ENCODE results near the gene CEP55.
"Not testable (repeated sequence)": the region's sequence is repeated elsewhere in the genome, so short reads cannot be mapped to it uniquely, and the experiment has no call there.

Gene CEP55

GRCh38 chr10:93496322-93497041, at the start of gene CEP55:
CEP55 (plus strand) TSS chr10:93496612; CDS start chr10:93500052, 3,440 bp downstream.
- peak; percentile 93 to 94 for DNase-seq

GRCh38 chr10:93447019-93447418, 49.4 kb upstream of the CEP55 start:
- no peak for DNase-seq

- DNase-seq: no peak
Observed at GRCh38 chr10:93447970-93448369, 48.4 kb upstream of the CEP55 start.

DNA sequence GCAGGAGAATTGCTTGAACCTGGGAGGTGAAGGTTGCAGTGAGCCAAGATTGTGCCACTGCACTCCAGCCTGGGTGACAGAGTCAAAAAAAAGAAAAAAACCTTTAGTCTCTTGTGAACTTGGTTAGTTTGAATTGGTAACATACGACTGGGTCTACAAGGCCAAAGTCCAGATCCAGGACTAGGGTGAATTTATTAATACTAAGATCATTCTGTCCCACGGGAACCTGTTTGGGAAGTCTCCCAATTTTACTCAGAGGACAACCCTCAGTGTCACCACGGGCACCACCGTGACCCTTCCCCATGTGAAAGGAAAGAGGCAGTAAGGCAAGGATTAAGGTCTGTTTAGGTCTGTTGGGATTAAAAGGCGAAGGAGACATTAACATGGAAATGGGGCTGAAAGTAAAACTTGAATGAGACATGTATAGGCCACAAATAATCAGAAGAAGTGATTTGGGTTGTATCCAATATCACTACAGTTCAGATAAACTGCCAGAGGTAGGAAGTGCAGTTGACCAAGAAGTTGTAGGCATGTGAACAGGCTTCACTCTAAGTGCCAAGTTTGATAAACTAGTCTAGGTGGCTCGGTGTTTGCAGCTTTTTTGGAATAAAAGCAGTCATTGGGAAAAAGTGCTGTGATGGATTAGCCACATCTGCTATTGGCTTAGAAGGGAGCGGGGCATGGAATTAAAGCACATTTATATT, 45.0 kb upstream of the CEP55 start:
- no peak for DNase-seq

GRCh38 chr10:93452143-93452542, 44.3 kb upstream of the CEP55 start:
- DNase-seq: no peak

DNA sequence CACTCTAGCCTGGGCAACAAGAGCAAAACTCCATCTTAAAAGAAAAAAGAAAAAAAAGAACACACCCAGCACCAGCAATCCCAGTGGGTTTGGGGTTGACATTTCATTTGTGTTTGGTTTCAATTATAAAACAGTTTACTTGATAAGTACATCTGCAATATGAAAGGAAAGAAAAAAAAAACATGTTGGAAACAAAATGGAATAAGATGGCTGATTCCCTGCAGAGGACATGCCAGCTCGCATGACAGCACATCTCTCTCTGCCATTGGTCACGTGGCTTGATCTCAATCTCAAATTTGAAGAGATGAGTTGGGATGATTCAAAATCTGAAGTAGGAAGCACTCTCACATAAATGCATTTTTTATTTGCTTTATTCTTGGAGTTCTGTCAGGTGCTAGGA, 42.3 kb upstream of the CEP55 start:
- DNase-seq: no peak

DNA sequence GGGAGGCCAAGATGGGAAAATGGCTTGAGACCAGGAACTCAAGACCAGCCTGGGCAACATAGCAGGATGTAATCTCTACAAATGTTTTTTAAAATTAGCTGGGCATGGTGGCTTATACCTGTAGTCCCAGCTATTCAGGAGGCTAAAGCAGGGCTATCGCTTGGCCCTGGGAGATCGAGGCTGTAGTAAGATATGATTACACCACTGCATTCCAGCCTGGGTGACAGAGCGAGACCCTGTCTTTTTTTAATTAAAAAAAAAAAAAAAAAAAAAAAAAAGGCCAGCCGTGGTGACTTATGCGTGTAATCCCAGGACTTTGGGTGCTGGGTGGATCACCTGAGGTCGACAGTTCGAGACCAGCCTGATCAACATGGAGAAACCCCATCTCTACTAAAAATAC, 41.7 kb upstream of the CEP55 start:
- DNase-seq: no peak

- no peak for DNase-seq
Observed at GRCh38 chr10:93456480-93456879, 39.9 kb upstream of the CEP55 start.

DNA sequence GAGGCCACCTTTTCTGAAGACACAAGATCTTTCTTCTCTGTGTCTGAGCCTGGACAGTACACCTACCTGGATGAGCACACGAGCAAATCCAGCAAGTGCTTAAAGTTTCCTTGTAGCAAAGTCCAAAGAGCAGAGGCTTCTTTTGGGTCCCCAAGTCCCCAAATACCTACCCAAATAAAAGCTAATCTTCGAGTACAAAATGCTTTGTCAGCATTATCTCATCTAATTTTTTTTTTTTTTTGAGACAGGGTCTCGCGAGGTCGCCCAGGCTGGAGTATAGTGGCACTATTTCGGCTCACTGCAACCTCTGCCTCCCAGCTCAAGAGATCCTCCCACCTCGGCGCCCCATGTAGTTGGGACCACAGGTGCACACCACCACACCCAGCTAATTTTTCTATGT, 38.9 kb upstream of the CEP55 start:
- no peak for DNase-seq

DNA sequence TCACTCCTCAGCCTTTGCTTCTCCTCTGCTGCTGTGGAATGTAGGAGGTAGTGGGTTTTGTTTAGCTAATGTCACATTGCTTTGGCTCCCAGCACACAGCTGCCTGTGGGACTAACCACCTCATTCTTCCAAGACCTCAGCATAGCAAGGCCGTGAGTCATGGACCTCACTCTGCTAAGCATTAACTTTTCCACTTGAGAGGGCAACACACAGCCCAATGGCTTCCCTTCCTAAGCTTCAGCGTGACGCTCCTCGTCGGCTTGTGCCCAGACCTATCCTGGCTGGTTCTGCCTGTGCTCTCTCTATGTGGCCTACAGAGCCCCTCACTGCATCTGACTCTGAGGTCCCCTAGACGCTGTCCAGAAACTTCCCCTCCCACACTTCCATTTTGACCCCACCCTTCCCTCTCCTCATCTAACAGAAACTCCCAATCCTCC, 37.6 kb upstream of the CEP55 start:
- DNase-seq: no peak

- no peak for DNase-seq
Observed at GRCh38 chr10:93459466-93459865, 36.9 kb upstream of the CEP55 start.

- DNase-seq: no peak
Observed at GRCh38 chr10:93461109-93461806, 35.2 kb upstream of the CEP55 start.

GRCh38 chr10:93461807-93462178, 34.6 kb upstream of the CEP55 start:
- DNase-seq: no peak

DNA sequence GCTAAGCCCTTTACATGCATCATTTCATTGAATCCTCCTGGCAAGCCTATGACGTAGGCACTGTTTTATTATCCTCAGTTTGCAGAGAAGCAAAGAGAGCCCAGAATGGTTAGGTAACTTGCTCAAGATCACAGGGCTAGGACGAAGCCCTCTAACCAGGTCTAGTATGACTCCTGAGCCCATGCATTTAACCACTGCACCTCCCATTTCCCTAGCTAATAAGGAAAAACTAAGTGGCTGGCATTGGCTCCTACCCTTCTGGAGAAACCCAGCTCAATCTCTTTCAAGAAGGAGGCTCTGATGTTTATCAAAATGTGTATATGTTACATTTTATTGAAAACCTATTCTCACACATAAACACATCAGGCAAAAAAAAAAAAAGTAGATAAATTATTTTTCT, 34.0 kb upstream of the CEP55 start:
- no peak for DNase-seq

DNA sequence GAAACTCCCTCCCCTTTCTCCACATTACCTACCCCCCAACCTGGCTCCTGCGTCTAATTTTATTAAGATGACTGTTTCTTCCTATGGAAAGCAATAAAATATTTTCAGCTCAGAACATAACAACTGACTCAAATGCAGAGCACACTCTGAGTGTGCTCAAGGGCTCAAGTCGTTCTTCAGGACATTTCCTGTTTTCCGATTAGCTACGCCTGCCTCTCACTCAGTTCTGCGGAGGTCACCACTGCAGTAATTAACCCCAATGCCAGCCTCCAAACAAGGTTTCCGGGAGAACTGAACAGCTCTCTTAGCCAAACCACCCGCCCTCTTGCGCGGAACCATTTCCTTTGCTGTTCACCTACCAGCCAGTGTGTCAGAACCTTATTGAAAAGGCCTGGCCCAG, 33.5 kb upstream of the CEP55 start:
- peak in 1 of 2 donors; percentile 17 for DNase-seq

GRCh38 chr10:93463723-93464476, 32.5 kb upstream of the CEP55 start:
- DNase-seq: no peak

DNA sequence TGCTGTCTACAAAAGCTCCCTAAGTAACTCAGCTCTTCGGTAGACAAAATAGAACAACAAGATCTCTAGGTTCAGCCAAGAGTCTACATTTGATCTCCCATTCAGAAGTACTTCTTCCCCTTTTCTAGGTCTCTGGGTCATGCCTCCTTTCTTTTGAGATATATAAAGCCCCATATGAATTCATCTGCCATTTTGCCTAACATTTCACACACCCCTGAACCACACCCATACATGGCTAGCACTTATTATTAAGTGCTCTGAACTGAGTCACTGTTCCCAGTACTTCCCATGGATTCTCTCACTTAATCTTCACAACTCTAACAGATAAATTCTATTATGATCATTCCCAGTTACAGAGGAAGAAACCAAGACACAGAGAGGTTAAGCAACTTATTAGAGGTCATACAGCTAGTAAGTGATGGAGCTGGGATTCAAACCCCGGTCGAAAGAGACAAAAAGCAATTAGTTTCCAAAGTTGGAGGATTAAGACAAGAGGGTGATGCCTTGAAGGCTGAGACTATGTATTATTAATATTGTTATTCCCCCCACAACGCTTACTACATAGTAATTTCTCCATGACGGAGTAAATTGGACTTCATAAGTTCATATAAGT, 31.5 kb upstream of the CEP55 start:
- no peak for DNase-seq

- DNase-seq: no peak
Observed at GRCh38 chr10:93465806-93466675, 30.4 kb upstream of the CEP55 start.

DNA sequence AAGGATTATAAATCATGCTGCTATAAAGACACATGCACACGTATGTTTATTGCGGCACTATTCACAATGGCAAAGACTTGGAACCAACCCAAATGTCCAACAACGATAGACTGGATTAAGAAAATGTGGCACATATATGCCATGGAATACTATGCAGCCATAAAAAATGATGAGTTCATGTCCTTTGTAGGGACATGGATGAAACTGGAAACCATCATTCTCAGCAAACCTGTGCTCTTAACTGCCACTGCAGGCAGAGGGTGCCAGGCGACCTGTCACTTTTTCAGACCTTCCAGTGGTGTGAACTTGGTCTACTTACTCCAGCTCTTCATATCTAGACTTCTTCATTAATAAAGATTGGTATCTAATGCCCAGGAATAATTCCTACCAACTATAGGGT, 28.8 kb upstream of the CEP55 start:
- DNase-seq: not testable (repeated sequence)

DNA sequence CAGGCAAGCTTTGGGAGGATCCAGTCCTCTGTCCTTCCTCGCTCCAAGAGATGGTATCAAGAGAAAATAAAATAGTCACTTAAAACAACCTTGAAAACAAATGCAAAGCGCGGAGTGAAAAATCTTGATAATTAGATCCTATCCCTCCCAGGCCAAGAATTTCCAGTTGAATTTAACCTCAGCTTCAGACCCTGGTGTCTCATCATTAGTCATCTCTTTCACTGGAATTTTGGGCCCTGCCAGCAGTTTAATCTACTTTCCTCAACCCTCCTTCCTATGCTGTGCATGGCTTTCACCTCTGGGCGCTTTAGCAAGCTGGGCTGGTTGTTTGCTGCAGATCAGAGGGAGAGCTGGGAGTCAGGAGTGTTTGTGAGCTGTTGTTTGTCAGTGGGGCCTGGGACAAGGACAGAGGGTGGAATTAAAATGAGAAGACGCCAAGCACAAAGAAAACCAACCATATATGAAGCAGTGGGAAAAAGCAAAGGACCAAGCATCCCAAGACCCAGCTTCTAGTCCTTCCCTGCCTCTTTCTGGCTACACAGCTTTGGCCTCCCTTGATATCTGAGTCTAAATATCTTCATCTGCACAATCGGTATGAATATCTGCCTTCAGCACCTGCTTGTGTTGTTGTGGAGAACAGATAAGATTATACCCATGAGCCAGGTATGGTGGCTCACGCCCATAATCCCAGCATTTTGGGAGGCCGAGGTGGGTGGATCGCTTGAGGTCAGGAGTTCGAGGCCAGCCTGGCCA, 27.8 kb upstream of the CEP55 start:
- no peak for DNase-seq

- DNase-seq: no peak
Observed at GRCh38 chr10:93469454-93469853, 27.0 kb upstream of the CEP55 start.

Data from CD4-positive, alpha-beta T cell treated with Interleukin-1 beta for 1 hour (primary cell).